ENCODE measurements around the gene CHCHD10. TPM values are rescaled to one million over a fixed set of nuclear protein-coding genes. Genes with fewer than 3 reads are reported as not detected.

The CHCHD10 gene
- total and polyA plus RNA-seq, 2 donors from 2014 or later = 190 to 1,445 TPM

DNA sequence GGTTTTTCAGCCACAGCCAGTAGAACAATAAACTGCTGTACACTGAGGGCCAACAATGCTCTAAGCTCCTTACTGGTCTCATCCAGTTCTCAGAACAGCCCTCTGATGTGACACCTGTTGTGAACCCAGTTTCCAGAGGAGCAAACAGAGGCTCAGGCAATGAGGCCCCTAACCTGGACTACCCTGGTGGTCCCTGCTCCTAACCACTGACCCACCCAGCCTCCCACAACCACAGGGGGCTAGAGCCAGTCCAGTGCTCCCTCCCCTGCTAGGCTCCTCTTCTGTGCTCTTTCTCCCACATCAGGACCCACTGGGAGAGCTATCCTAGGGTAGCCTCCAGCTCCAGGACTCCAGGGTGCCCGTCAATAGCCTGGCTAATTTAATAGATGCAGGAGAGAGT, 14.9 kb upstream of the CHCHD10 start:
- FAIRE-seq = no peak
- Histone ChIP-seq H3K27ac (ENCODE audit: low read depth in 2 of 2, low read length in 2 of 2) (peak overlapping the region in 1 of 2 donors; percentile 50), H3K27me3 (ENCODE audit: control insufficient read depth, insufficient read depth, low read length) (no peaks in the 10 kb centered on the region), H3K36me3 (ENCODE audit: control insufficient read depth in 2 of 3, insufficient read depth in 3 of 3, low read length in 3 of 3) (no peaks in the 10 kb centered on the region), H3K4me1 (ENCODE audit: control insufficient read depth in 2 of 3, insufficient read depth in 2 of 3, low read depth in 1 of 3, low read length in 3 of 3) (peaks cover 0 to 24% (median 24%) of the 10 kb centered on the region in 3 donors), H3K4me3 (ENCODE audit: low read length in 3 of 3) (no peak overlapping the region), H3K9me3 (ENCODE audit: control insufficient read depth in 2 of 3, insufficient read depth in 1 of 3, low read length in 3 of 3) (no peaks in the 10 kb centered on the region), H3K9ac (ENCODE audit: low read length in 3 of 3) (no peak overlapping the region)
- no peak for DNase-seq
- no peak for TF ChIP-seq CTCF (IDR thresholded peaks at IDR 0.05; ENCODE audit: borderline replicate concordance, extremely low read depth, insufficient read depth)
- intact Hi-C loops (cut with DNase I) = no loop called here

GRCh38 chr22:23782252-23782651, 14.5 kb upstream of the CHCHD10 start:
- TF ChIP-seq CTCF (IDR thresholded peaks at IDR 0.05; ENCODE audit: borderline replicate concordance, extremely low read depth, insufficient read depth) = no peak
- Histone ChIP-seq H3K4me1 (ENCODE audit: control insufficient read depth in 2 of 3, insufficient read depth in 2 of 3, low read depth in 1 of 3, low read length in 3 of 3) (peaks cover 0 to 26% (median 20%) of the 10 kb centered on the region in 3 donors), H3K27ac (ENCODE audit: low read depth in 2 of 2, low read length in 2 of 2) (no peak overlapping the region), H3K9me3 (ENCODE audit: control insufficient read depth in 2 of 3, insufficient read depth in 1 of 3, low read length in 3 of 3) (no peaks in the 10 kb centered on the region), H3K27me3 (ENCODE audit: control insufficient read depth, insufficient read depth, low read length) (no peaks in the 10 kb centered on the region), H3K9ac (ENCODE audit: low read length in 3 of 3) (no peak overlapping the region), H3K4me3 (ENCODE audit: low read length in 3 of 3) (no peak overlapping the region), H3K36me3 (ENCODE audit: control insufficient read depth in 2 of 3, insufficient read depth in 3 of 3, low read length in 3 of 3) (no peaks in the 10 kb centered on the region)
- FAIRE-seq = no peak
- intact Hi-C loops (cut with DNase I) = no loop called here
- DNase-seq = no peak

DNA sequence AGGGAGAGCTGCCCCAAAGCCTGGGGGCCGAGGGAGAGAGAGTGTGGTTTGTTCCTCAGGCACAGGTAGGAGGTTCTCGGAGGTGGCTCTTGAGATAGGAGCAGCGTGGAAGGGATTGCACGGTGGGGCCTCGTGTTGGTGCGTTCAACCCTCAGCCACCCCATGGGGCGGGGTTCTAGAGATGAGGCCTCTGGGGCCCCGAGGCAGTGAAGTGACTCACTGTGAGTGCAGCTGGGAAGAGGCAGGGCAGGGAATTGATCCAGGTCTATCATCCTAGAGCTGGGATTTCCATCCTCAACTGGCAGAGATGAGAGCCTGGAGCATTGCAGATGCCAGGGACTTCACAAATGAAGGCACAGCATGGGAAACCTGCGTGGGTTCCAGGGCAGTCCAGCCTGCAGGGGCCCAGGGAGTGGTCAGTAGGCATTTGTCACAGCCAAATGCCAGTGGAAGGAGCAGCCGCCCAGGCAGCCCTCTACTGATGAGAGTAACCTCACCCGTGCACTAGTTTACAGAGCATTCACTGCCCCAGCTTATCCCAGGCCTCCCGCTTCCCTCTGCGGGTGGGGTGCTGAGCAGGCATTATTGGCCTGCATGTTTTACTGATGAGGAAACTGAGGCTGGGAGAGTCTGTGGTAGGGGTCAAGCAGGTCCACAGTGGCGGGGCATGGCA, 13.9 kb upstream of the CHCHD10 start:
- Histone ChIP-seq H3K27ac (ENCODE audit: low read depth in 2 of 2, low read length in 2 of 2) (no peak overlapping the region), H3K4me3 (ENCODE audit: low read length in 3 of 3) (no peak overlapping the region), H3K9me3 (ENCODE audit: control insufficient read depth in 2 of 3, insufficient read depth in 1 of 3, low read length in 3 of 3) (no peaks in the 10 kb centered on the region), H3K27me3 (ENCODE audit: control insufficient read depth, insufficient read depth, low read length) (no peaks in the 10 kb centered on the region), H3K4me1 (ENCODE audit: control insufficient read depth in 2 of 3, insufficient read depth in 2 of 3, low read depth in 1 of 3, low read length in 3 of 3) (peaks cover 0 to 26% (median 20%) of the 10 kb centered on the region in 3 donors), H3K9ac (ENCODE audit: low read length in 3 of 3) (no peak overlapping the region), H3K36me3 (ENCODE audit: control insufficient read depth in 2 of 3, insufficient read depth in 3 of 3, low read length in 3 of 3) (no peaks in the 10 kb centered on the region)
- intact Hi-C loops (cut with DNase I) = no loop called here
- no peak for TF ChIP-seq CTCF (IDR thresholded peaks at IDR 0.05; ENCODE audit: borderline replicate concordance, extremely low read depth, insufficient read depth)
- FAIRE-seq (no peak), DNase-seq (no peak)

DNA sequence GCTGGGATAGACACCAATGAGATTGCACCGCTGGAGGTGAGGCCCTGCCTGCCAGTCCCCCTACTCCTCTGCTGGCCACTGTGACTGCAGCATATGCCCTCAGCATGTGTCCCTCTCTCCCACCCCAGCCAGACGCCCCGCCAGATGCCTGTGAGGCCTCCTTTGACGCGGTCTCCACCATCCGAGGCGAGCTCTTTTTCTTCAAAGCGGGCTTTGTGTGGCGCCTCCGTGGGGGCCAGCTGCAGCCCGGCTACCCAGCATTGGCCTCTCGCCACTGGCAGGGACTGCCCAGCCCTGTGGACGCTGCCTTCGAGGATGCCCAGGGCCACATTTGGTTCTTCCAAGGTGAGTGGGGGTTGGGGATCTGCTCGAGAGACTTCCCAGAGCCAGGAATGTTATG, 13.3 kb upstream of the CHCHD10 start:
- H3K9ac ChIP-seq (ENCODE audit: low read length in 3 of 3) = no peak overlapping the region
- intact Hi-C loops (cut with DNase I) = no loop called here
- H3K27ac ChIP-seq (ENCODE audit: low read depth in 2 of 2, low read length in 2 of 2) = no peak overlapping the region
- H3K9me3 ChIP-seq (ENCODE audit: control insufficient read depth in 2 of 3, insufficient read depth in 1 of 3, low read length in 3 of 3) = no peaks in the 10 kb centered on the region
- TF ChIP-seq CTCF (IDR thresholded peaks at IDR 0.05; ENCODE audit: borderline replicate concordance, extremely low read depth, insufficient read depth) = no peak
- no peak overlapping the region for H3K4me3 ChIP-seq (ENCODE audit: low read length in 3 of 3)
- no peaks in the 10 kb centered on the region for H3K36me3 ChIP-seq (ENCODE audit: control insufficient read depth in 2 of 3, insufficient read depth in 3 of 3, low read length in 3 of 3)
- H3K27me3 ChIP-seq (ENCODE audit: control insufficient read depth, insufficient read depth, low read length) = no peaks in the 10 kb centered on the region
- no peak for FAIRE-seq
- peaks cover 0 to 20% (median 15%) of the 10 kb centered on the region in 3 donors for H3K4me1 ChIP-seq (ENCODE audit: control insufficient read depth in 2 of 3, insufficient read depth in 2 of 3, low read depth in 1 of 3, low read length in 3 of 3)
- DNase-seq = no peak
